ENCODE results near the gene FCHO2.

FCHO2 gene

GRCh38 chr5:73061593-73061992 is 105.8 kb downstream of the FCHO2 start:
- DNase-seq (ENCODE audit: low read depth, low spot score) = no peak
- CTCF ChIA-PET = interaction anchor here (1.0 to 1.6 kb wide), 3 partner anchors 23 to 390 kb away, joined by 3 to 5 read pairs (median 4); no protein-coding TSS in a partner anchor
- TF ChIP-seq CTCF (IDR thresholded peaks at IDR 0.05; ENCODE audit: insufficient read depth, low read length, missing control alignments) = no peak
- POLR2A ChIA-PET = no interaction called here
- H3K4me3 ChIP-seq (ENCODE audit: low read depth, low read length) = no peak overlapping the region

- peak; percentile 33 for DNase-seq (ENCODE audit: low read depth, low spot score)
- ChIA-PET POLR2A (interaction anchor here (0.6 kb wide), 1 partner anchor 100 kb away, joined by 4 read pairs; no protein-coding TSS in a partner anchor), CTCF (interaction anchor here (0.9 to 2.0 kb wide), 5 partner anchors 16 to 152 kb away, joined by 3 to 10 read pairs (median 5); no protein-coding TSS in a partner anchor)
- TF ChIP-seq CTCF (IDR thresholded peaks at IDR 0.05; ENCODE audit: insufficient read depth, low read length, missing control alignments) = no peak
- no peak overlapping the region for H3K4me3 ChIP-seq (ENCODE audit: low read depth, low read length)
Observed at GRCh38 chr5:73066466-73066865, 110.6 kb downstream of the FCHO2 start.

DNA sequence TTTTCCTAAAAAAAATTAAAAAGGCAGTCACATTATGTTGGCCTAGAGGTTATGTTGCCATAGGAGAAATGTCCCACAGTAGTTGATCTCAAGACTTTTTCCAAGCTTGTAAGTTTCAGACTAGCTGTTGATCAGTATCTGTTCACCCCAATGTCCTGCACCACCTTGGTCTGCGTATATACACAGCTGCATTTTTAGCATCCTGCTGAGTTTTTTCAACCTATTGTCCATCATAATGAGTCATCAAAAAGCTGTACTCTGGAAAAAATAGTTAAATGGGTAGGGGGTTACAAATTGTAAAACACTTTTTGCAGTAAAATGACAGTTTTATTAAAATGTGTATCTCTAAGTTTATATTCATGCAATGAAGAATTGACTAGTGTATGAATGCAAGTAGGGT is 111.4 kb downstream of the FCHO2 start:
- no peak for DNase-seq (ENCODE audit: low read depth, low spot score)
- H3K4me3 ChIP-seq (ENCODE audit: low read depth, low read length) = no peak overlapping the region
- ChIA-PET CTCF (interaction anchor here (1.4 to 2.0 kb wide), 4 partner anchors 16 to 384 kb away, joined by 4 to 10 read pairs (median 6); no protein-coding TSS in a partner anchor), POLR2A (no interaction called here)
- no peak for TF ChIP-seq CTCF (IDR thresholded peaks at IDR 0.05; ENCODE audit: insufficient read depth, low read length, missing control alignments)

- TF ChIP-seq CTCF (IDR thresholded peaks at IDR 0.05; ENCODE audit: insufficient read depth, low read length, missing control alignments) = no peak
- DNase-seq (ENCODE audit: low read depth, low spot score) = no peak
- ChIA-PET CTCF (interaction anchor here (0.7 to 1.9 kb wide), 4 partner anchors 119 to 137 kb away, joined by 3 to 18 read pairs (median 7); no protein-coding TSS in a partner anchor), POLR2A (no interaction called here)
- H3K4me3 ChIP-seq (ENCODE audit: low read depth, low read length) = no peak overlapping the region
Observed at GRCh38 chr5:73081093-73081492, 125.3 kb downstream of the FCHO2 start.

DNA sequence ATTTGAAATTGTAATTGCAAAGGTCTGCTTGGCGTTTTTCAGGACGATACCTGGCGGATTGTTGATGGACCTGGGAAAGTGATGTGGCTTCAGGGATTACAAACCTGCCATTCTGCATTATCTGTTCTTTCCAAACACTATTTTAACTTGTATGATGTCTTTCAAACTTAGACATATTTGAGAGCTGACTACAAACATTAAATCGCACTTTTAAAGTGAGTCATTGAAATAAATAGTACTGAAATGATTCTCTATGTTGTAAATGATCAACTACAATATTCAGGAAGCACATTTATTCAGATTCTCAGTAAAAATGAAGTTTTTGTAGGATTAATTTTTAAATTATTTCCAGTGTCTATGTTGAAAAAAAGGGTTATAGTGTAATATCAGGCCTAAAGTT is 132.2 kb downstream of the FCHO2 start:
- CTCF ChIA-PET = interaction anchor here (0.7 to 3.6 kb wide), 7 partner anchors 10 to 364 kb away, joined by 3 to 25 read pairs (median 4); no protein-coding TSS in a partner anchor
- no peak for TF ChIP-seq CTCF (IDR thresholded peaks at IDR 0.05; ENCODE audit: insufficient read depth, low read length, missing control alignments)
- POLR2A ChIA-PET = interaction anchor here (1.2 kb wide), 1 partner anchor 128 kb away, joined by 4 read pairs; no protein-coding TSS in a partner anchor
- no peak for DNase-seq (ENCODE audit: low read depth, low spot score)
- H3K4me3 ChIP-seq (ENCODE audit: low read depth, low read length) = no peak overlapping the region

GRCh38 chr5:73093943-73094342 is 138.1 kb downstream of the FCHO2 start:
- TF ChIP-seq CTCF (IDR thresholded peaks at IDR 0.05; ENCODE audit: insufficient read depth, low read length, missing control alignments) = no peak
- H3K4me3 ChIP-seq (ENCODE audit: low read depth, low read length) = no peak overlapping the region
- CTCF ChIA-PET = interaction anchor here (0.7 to 3.5 kb wide), 9 partner anchors 8 to 361 kb away, joined by 3 to 25 read pairs (median 3); no protein-coding TSS in a partner anchor
- POLR2A ChIA-PET = interaction anchor here (0.6 to 1.0 kb wide), 3 partner anchors 22 to 355 kb away, joined by 3 to 4 read pairs (median 3); partner anchors contain the start of gene FOXD1
- DNase-seq (ENCODE audit: low read depth, low spot score) = no peak
